Activated naive CD4-positive, alpha-beta T cell treated with anti-CD3 and anti-CD28 coated beads, Interleukin-2, amount 50 U/mL, for 72 hours (primary cell): Measurements from ENCODE around the gene TMEM91. TPM values are rescaled to one million over a fixed set of nuclear protein-coding genes. Genes with fewer than 3 reads are reported as not detected.
A peak's percentile ranks its signal among the peaks of the same experiment; 100 is the strongest.
"Not testable (repeated sequence)": the region's sequence is repeated elsewhere in the genome, so short reads cannot be mapped to it uniquely, and the experiment has no call there.

Source experiments
- ATAC-seq, 2 donors: fragments of 150-1000 bp; cut with Tn5 transposase; 2 replicates each; pipeline ENCODE4 v1.10.0; 2021; ENCODE audit warnings: mild to moderate bottlenecking in 2 of 2, moderate library complexity in 2 of 2
- DNase-seq, 2 donors: peaks; one replicate each; pipeline ENCODE4 v3.0.0; 2021 to 2022; ENCODE audit warnings: low spot score in 2 of 2
- H3K27ac Mint-ChIP-seq, 2 donors: one replicate each; pipeline ENCODE4 v1.8.0; 2022; ENCODE audit warnings: mild to moderate bottlenecking in 2 of 2, mixed read lengths in 2 of 2
- H3K36me3 Mint-ChIP-seq, 2 donors: one replicate each; pipeline ENCODE4 v1.8.0; 2022; ENCODE audit warnings: mixed read lengths in 2 of 2
- H3K9me3 Mint-ChIP-seq, 2 donors: one replicate each; pipeline ENCODE4 v1.8.0; 2022; ENCODE audit warnings: mixed read lengths in 2 of 2
- total RNA-seq, 2 donors: library from RNA; stranded (reverse); gene quantifications; one replicate each; pipeline ENCODE4 v1.2.3, GENCODE V29; 2022

Gene TMEM91
- total RNA-seq, 2 donors from 2014 or later: 8.2 to 11.0 TPM

DNA sequence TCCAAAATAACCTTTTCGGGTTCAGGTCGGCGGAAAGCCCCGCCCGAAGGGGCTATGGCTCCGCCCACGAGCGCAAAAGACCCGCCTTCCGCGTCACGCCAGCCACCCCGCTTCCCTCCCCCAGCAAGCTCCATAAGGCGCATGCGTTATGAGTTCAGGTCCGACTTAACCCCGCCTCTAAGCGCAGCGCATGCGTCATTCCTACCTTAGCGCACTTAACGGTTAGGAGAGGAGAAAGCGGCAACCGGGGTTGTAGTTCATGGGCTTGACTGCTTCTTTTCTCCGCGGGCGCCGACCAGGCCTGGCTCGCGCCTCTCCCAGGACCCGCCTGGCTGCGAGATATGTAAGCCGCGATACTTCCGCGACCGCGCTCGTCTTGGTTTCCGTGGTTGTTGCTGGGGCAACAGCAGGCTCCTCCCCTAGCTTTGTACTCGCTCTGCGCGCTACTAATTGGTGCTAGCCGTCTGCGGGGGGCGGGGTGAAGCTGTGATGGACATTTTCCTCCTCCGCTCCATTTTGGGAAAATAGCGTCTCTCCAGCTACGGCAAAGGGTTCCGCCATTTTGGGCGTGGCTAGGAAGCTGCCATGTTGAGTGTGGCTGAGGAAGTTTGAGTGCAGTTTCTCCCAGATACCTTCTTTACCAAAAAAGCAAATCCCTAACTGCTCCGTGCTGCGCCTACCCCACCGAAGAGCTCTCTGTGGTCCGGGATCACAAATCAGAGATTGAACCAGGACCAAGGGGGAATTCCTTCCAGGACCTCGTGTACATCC, 12.4 kb upstream of the TMEM91 start, which contains the start of gene B9D2:
Gene B9D2, minus strand, starts transcription at position 397 of the 771 bp plus-strand sequence. CDS start 630 bp downstream, outside the sequence.
- H3K9me3 Mint-ChIP-seq: no peaks in the 10 kb centered on the region
- peaks cover 5% of the 10 kb centered on the region in 2 donors for H3K36me3 Mint-ChIP-seq
- peak; percentile 94 to 98 for DNase-seq
- peak; percentile 98 to 99 for ATAC-seq
- H3K27ac Mint-ChIP-seq: peak within 1 kb of the TSS; percentile 95 to 99

GRCh38 chr19:41364524-41365391, 11.6 kb upstream of the TMEM91 start:
- Mint-ChIP-seq H3K9me3 (no peaks in the 10 kb centered on the region), H3K36me3 (peaks cover 5% of the 10 kb centered on the region in 2 donors), H3K27ac (peak overlapping the region; percentile 95 to 99)
- ATAC-seq: no peak
- no peak for DNase-seq

DNA sequence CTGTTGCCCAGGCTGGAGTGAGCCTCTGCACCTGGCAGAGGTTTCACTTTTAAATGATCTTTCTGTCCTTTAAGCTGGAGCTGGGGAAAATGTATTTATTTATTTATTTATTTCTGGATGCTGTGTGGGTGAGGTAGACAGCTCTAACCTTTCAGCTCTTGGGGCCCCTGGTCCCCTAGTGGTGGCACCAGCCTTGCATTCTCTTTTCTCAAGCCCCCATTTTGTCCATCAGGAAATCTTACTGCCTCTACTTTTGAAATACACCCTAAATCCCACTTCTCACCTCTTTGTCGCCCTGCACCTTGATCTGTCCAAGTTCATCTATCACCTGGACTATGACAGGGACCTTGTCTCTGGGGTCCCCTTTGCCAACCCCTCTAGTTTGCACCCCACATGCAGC, 10.2 kb upstream of the TMEM91 start:
- DNase-seq: no peak
- peaks cover 5% of the 10 kb centered on the region in 2 donors for H3K36me3 Mint-ChIP-seq
- no peaks in the 10 kb centered on the region for H3K9me3 Mint-ChIP-seq
- no peak for ATAC-seq
- H3K27ac Mint-ChIP-seq: peak overlapping the region in 1 of 2 donors; percentile 37

GRCh38 chr19:41367848-41368301, 8.5 kb upstream of the TMEM91 start:
- DNase-seq (no peak), ATAC-seq (no peak)
- Mint-ChIP-seq H3K36me3 (peaks cover 5% of the 10 kb centered on the region in 2 donors), H3K9me3 (no peaks in the 10 kb centered on the region), H3K27ac (no peak overlapping the region)

DNA sequence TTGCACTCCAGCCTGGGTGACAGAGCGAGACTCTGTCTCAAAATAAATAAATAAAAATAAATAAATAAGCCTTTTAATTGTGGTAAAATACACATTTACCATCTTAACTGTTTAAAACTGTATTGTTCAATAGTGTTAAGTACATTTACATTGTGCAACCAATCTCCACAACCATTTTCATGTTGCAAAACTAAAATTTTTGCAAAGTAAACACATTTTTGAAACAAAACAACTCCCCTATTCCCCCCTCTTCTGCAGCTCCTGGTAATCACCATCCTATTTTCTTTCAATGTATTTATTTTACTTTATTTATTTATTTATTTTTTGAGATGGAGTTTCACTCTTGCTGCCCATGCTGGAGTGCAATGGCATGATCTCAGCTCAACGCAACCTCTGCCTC, 6.6 kb upstream of the TMEM91 start:
- DNase-seq: no peak
- Mint-ChIP-seq H3K27ac (no peak overlapping the region), H3K36me3 (peaks cover 0 to 5% of the 10 kb centered on the region in 2 donors), H3K9me3 (no peaks in the 10 kb centered on the region)
- no peak for ATAC-seq

GRCh38 chr19:41371119-41371518, 5.2 kb upstream of the TMEM91 start:
- DNase-seq, H3K36me3 Mint-ChIP-seq, H3K9me3 Mint-ChIP-seq, ATAC-seq: not testable (repeated sequence)
- H3K27ac Mint-ChIP-seq: peak overlapping the region; percentile 72 to 74

- H3K27ac Mint-ChIP-seq: peak overlapping the region; percentile 72 to 74
- no peak for ATAC-seq
Observed at GRCh38 chr19:41371541-41371940, 4.8 kb upstream of the TMEM91 start.

DNA sequence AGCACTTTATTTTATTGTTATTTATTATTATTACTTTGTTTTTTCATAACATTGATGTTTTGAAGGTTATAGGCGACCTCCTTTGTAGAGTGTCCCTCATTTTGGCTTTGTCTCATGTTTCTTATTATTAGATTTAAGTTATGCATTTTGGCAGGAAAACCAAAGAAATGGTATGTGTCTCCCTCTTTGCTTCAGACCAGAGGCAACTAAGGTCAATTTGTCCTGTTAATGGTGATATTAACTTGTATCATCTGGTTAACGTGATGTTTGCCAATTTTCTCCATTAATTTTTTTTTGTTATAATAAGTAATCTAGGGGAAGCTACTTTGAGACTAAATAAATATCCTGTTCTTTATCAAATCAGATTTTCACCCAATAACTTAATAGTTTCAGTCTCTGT, 3.8 kb upstream of the TMEM91 start:
- Mint-ChIP-seq H3K9me3 (no peaks in the 10 kb centered on the region), H3K27ac (no peak overlapping the region), H3K36me3 (no peaks in the 10 kb centered on the region)
- no peak for ATAC-seq
- no peak for DNase-seq

More at GRCh38 chr19:41371541-41371940, 4.8 kb upstream of the TMEM91 start:
- H3K36me3 Mint-ChIP-seq: no peaks in the 10 kb centered on the region
- no peak for DNase-seq
- H3K9me3 Mint-ChIP-seq: no peaks in the 10 kb centered on the region

- Mint-ChIP-seq H3K9me3 (no peaks in the 10 kb centered on the region), H3K27ac (peak overlapping the region in 1 of 2 donors; percentile 65), H3K36me3 (no peaks in the 10 kb centered on the region)
- ATAC-seq (no peak), DNase-seq (no peak)
Observed at GRCh38 chr19:41373993-41374392, 2.3 kb upstream of the TMEM91 start.

GRCh38 chr19:41376998-41377365, 649 bp downstream of the TMEM91 start:
- DNase-seq (no peak), ATAC-seq (peak; percentile 72 to 73)
- no peaks in the 10 kb centered on the region for H3K36me3 Mint-ChIP-seq
- no peaks in the 10 kb centered on the region for H3K9me3 Mint-ChIP-seq
- H3K27ac Mint-ChIP-seq: peak overlapping the region; percentile 21 to 50

GRCh38 chr19:41377977-41378709, 1.8 kb downstream of the TMEM91 start:
- peak in 1 of 2 donors; percentile 26 for ATAC-seq
- H3K36me3 Mint-ChIP-seq: no peaks in the 10 kb centered on the region
- no peak overlapping the region for H3K27ac Mint-ChIP-seq
- H3K9me3 Mint-ChIP-seq: no peaks in the 10 kb centered on the region
- DNase-seq: no peak

- not testable (repeated sequence) for H3K27ac Mint-ChIP-seq, H3K36me3 Mint-ChIP-seq, ATAC-seq, H3K9me3 Mint-ChIP-seq, DNase-seq
Observed at GRCh38 chr19:41381536-41381935, 5.2 kb downstream of the TMEM91 start.

DNA sequence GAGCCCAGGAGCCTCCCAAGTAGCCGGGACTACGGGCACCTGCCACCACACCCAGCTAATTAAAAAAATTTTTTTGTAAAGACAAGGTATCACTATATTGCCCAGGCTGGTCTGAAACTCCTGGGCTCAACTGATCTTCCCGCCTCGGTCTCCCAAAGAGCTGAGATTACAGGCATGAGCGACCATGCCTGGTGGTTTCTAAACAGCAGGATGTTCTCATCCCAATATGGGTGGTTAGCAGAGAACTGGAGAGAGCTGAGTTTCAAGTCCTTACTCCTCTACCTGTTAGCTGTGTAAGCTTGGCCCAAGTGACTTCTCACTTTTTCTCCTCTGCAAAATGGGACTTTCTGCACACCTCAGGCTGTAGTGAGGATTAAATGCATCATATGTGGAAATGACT, 8.0 kb downstream of the TMEM91 start:
- Mint-ChIP-seq H3K36me3 (peaks cover 0 to 8% of the 10 kb centered on the region in 2 donors), H3K9me3 (no peaks in the 10 kb centered on the region), H3K27ac (no peak overlapping the region)
- ATAC-seq (no peak), DNase-seq (no peak)

DNA sequence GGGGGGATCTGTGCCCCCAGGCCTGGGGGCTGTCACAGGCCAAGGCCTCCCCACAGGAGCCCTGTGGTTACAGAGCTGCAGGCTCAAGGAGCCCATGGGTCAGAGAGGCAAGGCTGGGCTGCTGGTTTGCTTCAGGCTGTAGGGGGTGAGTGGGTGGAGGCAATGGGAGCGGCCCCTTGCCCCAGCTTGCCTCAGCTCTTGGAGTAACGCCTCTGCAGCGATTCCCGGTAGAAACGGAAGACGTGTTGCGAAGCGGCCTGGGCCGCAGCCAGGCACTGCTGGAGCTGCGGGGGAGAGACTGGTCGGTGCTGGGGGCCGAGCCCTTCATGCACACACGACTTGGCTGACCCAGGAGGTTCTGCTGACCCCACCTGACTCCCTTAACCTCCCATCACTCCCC, 10.1 kb downstream of the TMEM91 start:
- Mint-ChIP-seq H3K27ac (peak overlapping the region; percentile 66 to 67), H3K9me3 (no peaks in the 10 kb centered on the region), H3K36me3 (peaks cover 0 to 8% of the 10 kb centered on the region in 2 donors)
- no peak for DNase-seq
- ATAC-seq: no peak

- no peak for ATAC-seq
- Mint-ChIP-seq H3K9me3 (no peaks in the 10 kb centered on the region), H3K36me3 (peaks cover 0 to 7% of the 10 kb centered on the region in 2 donors)
Observed at GRCh38 chr19:41391618-41392017, 15.3 kb downstream of the TMEM91 start.

DNA sequence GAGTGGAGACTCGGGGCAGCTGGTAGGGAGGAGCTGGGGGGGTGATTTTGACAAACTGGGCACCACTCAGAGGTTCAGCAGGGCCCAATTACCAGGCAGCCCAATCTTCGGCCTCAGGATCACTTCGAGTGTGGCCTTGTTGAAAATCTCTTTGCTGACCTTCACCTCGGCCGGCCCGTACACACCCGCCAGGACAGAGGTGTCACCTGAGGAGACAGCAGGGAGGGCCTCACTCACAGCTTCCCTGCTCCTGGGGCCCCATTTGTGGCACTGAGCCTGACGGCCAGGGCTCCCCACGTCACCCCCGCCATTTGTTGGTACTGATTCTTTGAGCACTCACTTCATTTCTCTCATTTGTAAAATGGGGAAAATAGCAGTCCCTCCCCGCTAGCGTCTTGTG, 16.4 kb downstream of the TMEM91 start:
- no peak for DNase-seq
- no peak overlapping the region for H3K27ac Mint-ChIP-seq
- peaks cover 4 to 14% of the 10 kb centered on the region in 2 donors for H3K36me3 Mint-ChIP-seq
- no peaks in the 10 kb centered on the region for H3K9me3 Mint-ChIP-seq
- ATAC-seq: no peak

More at GRCh38 chr19:41391618-41392017, 15.3 kb downstream of the TMEM91 start:
- no peak for DNase-seq
- peak overlapping the region in 1 of 2 donors; percentile 30 for H3K27ac Mint-ChIP-seq
